ENCODE measurements around the gene AQP5.

AQP5 gene

DNA sequence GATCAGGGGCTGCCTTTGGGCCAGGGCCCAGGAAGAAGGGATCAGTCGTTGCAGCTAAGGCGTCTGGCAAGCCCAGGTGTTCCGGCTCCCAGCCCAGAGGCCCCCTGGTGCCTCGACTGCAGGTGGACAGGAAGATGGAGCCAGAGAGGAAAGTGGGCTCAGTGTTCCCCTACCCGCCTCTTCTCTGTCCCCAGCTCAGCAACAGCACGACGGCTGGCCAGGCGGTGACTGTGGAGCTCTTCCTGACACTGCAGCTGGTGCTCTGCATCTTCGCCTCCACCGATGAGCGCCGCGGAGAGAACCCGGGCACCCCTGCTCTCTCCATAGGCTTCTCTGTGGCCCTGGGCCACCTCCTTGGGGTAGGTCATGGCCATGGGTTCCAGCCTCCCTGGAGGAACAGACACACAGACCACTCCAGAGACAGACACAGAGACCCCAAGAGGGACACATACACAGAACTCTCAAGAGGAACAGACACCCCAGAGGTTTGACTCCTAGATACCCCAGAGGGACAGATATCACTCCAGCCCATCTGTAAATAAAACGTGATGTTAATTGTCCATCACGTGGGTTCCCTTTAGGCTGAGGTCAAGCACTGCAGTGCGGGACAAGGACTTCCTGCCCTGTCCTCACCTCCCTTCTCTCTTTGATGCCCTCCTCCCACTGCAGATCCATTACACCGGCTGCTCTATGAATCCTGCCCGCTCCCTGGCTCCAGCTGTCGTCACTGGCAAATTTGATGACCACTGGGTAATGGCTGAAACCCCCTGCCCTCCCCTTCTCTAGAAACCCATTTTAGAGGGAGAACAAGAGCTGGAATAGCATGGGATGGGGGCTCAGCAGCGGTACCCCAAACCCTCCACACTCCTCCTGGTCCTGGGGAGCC, 7.5 kb upstream of the AQP5 start:
- Histone ChIP-seq H3K9me3 (ENCODE audit: control insufficient read depth, low read depth, low read length) (no peaks in the 10 kb centered on the region), H3K36me3 (ENCODE audit: control insufficient read depth, low read depth, low read length) (no peaks in the 10 kb centered on the region), H3K4me1 (ENCODE audit: control insufficient read depth, low read depth, low read length) (peaks cover 2% of the 10 kb centered on the region), H3K27ac (ENCODE audit: low read length) (no peak overlapping the region), H3K27me3 (ENCODE audit: control insufficient read depth, insufficient read depth, low read length) (peaks cover 13% of the 10 kb centered on the region), H3K9ac (ENCODE audit: low read length) (no peak overlapping the region), H3K4me3 (ENCODE audit: low read length) (no peak overlapping the region)

DNA sequence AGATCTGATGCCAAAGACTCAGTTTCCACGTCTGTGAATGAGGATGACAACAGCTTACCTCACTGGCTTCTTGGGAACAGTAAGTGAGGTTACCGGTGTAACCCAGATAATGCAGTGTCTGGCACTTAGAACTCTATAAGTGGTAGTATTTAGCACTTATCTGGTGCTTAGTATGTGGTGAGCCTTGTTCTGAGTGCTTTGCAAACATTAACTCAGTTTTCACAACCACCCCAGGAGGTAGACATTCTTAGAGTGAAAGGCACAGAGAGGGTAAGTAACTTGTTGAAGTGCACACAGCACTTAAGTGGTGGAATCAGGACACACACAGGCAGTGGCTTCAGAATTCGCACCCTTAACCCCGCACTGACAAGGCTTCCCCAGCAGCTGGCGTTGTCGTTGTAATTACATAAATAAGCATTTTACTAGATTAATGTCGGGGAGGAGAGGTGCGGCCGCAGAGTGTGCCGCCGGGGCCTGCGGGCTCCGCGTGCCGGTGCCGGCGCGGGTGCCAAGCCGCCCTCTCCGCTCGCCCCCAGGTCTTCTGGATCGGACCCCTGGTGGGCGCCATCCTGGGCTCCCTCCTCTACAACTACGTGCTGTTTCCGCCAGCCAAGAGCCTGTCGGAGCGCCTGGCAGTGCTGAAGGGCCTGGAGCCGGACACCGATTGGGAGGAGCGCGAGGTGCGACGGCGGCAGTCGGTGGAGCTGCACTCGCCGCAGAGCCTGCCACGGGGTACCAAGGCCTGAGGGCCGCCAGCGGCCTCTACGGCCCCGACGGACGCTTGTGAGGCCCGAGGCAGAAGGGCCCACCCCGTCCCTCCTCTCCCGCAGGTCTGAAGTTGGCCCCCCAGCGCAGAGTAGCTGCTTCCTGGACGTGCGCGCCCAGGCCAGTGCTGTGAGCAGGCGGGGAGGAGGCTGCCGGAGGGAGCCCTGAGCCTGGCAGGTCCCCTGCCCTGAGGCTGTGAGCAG, 6.5 kb upstream of the AQP5 start:
- Histone ChIP-seq H3K36me3 (ENCODE audit: control insufficient read depth, low read depth, low read length) (no peaks in the 10 kb centered on the region), H3K9me3 (ENCODE audit: control insufficient read depth, low read depth, low read length) (no peaks in the 10 kb centered on the region), H3K27ac (ENCODE audit: low read length) (no peak overlapping the region), H3K4me1 (ENCODE audit: control insufficient read depth, low read depth, low read length) (peaks cover 12% of the 10 kb centered on the region), H3K9ac (ENCODE audit: low read length) (no peak overlapping the region), H3K27me3 (ENCODE audit: control insufficient read depth, insufficient read depth, low read length) (peaks cover 22% of the 10 kb centered on the region), H3K4me3 (ENCODE audit: low read length) (no peak overlapping the region)

DNA sequence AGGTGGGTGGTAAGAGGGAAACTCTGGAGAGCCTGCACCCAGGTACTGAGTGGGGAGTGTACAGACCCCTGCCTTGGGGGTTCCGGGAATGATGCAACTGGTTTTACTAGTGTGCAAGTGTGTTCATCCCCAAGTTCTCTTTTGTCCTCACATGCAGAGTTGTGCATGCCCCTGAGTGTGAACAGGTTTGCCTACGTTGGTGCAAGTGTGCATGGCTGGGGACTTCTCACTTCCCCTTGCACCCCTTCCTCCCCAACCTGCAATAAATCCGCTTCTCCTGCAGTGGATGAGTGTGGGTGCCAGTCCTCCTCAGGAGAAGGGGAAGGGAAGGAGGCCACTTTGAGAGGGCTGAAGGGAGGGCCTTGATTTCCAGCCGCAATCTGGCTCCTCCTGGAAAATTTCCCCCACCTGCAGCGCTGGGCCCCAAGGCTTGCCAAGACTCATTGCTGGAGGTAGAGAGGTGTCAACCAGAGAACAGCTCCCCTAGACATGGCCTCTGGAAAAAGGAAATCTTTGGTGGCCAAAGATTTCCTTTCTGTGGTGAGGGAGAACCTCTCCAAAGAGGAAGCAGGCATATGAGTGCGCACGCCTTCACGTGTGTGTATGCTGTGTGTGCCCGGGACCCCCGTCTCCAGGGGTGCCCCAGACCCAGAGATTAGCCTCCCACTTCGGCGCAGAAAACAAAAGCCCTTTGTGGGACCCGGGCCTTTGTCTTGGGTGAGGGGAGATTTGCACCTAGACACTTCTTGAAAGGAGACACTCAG, 5.6 kb upstream of the AQP5 start:
- Histone ChIP-seq H3K36me3 (ENCODE audit: control insufficient read depth, low read depth, low read length) (no peaks in the 10 kb centered on the region), H3K9ac (ENCODE audit: low read length) (no peak overlapping the region), H3K4me1 (ENCODE audit: control insufficient read depth, low read depth, low read length) (peaks cover 17% of the 10 kb centered on the region), H3K27ac (ENCODE audit: low read length) (no peak overlapping the region), H3K4me3 (ENCODE audit: low read length) (no peak overlapping the region), H3K27me3 (ENCODE audit: control insufficient read depth, insufficient read depth, low read length) (peaks cover 31% of the 10 kb centered on the region), H3K9me3 (ENCODE audit: control insufficient read depth, low read depth, low read length) (no peaks in the 10 kb centered on the region)

DNA sequence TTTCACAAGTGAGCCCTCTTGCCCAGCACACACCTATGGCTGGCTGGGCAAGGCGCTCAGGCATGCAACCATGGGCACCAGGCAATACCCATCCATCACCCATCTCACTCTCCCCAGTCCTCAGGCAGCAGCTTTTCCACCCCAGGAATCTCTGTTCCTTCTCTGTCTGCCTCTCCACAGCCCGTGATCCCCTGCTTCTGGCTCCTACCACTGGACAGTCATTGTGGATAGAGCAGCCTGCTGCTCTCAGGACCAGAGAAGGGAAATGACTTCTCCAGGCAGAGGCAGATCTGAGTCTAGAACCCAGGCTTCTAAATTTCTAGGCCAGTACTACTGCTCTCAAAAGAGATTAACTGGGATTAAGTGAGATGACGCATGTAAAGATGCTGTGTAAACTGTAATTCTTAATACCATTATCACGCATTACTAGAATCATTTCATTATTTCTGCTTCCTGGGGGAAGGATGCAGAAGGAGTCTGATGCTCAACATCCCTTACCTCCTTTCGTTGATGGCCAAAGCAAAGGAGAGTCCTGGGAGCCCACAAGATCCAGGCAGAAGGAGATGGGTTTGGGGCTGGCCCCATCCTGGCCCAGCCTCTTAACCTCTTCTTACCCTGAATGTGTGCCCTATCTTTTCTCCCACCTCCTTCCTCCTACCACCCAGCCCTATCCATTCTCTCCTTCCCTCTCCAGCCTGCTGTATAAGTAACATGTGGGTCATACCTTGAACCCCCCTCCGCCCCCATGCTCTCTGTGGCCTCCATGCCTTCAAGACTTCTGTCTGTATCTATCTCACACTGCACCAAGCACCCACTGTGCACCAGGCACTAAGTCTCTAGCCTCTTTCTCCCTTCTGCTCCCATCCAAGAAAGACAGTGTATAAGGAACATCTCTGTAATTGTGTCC, 4.8 kb upstream of the AQP5 start:
- H3K27ac ChIP-seq (ENCODE audit: low read length): no peak overlapping the region
- H3K4me1 ChIP-seq (ENCODE audit: control insufficient read depth, low read depth, low read length): peaks cover 17% of the 10 kb centered on the region
- peaks cover 36% of the 10 kb centered on the region for H3K27me3 ChIP-seq (ENCODE audit: control insufficient read depth, insufficient read depth, low read length)
- H3K36me3 ChIP-seq (ENCODE audit: control insufficient read depth, low read depth, low read length): no peaks in the 10 kb centered on the region
- H3K4me3 ChIP-seq (ENCODE audit: low read length): no peak overlapping the region
- H3K9me3 ChIP-seq (ENCODE audit: control insufficient read depth, low read depth, low read length): no peaks in the 10 kb centered on the region
- H3K9ac ChIP-seq (ENCODE audit: low read length): no peak overlapping the region

DNA sequence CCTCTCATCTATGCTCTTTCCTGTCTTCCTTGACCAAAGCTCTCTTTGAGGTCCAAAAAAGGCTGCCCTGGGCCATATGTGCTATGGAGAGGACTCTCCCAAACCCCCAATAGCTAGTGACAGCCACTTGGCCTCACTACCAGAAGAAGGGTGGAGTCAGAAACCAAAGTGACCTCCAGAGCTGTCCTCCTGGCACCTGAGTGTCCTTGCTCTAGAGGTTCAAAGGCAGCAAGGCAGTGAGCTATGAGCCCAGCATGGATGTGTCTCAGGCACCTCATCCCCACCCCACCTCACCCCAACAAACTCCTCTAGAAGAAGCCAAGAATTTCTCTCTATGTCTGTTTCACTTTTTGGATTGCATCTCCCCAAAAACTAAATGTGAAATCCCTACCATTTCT, 4.1 kb upstream of the AQP5 start:
- Histone ChIP-seq H3K9ac (ENCODE audit: low read length) (no peak overlapping the region), H3K27ac (ENCODE audit: low read length) (no peak overlapping the region), H3K9me3 (ENCODE audit: control insufficient read depth, low read depth, low read length) (no peaks in the 10 kb centered on the region), H3K27me3 (ENCODE audit: control insufficient read depth, insufficient read depth, low read length) (peaks cover 42% of the 10 kb centered on the region), H3K36me3 (ENCODE audit: control insufficient read depth, low read depth, low read length) (no peaks in the 10 kb centered on the region), H3K4me1 (ENCODE audit: control insufficient read depth, low read depth, low read length) (peaks cover 17% of the 10 kb centered on the region), H3K4me3 (ENCODE audit: low read length) (no peak overlapping the region)

DNA sequence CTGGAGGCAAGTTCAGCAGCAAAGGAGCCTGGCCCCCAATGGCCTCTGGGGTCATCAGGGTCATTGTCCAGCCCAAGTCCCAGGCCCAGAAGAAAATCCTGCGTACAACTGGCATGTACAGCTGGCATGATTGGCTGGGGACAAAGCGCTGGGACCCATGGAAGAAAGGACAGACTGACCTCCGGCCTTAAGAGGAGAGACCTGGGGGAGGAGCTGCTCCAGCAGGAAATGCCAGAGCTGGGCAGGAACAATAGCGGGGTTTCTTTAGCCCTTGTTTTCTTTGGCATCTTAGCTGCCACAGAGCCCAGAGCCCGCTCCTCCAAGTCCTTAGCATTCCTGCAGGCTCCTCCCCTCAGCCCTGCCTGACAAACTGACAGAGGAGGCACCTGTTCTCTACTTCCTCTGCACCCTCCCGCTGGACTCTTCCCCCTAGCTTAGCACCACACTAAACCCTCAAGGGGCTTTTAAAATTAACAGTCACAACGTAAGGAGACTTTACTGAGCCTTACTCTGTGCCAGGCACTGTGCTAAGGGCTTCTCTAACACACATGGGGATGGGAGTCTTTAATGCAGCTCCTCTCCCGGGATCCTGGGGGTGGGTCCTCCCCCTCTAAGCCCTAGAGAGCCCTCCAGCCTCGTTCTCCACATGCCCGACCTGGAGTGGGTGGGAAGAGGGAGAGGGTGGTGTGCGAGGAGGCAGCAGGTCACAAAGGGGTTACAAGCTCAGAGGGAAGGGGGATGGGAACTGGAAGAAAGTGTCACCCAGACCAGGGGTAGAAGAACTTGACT, 1.8 kb upstream of the AQP5 start:
- H3K27ac ChIP-seq (ENCODE audit: low read length): no peak overlapping the region
- no peak overlapping the region for H3K4me3 ChIP-seq (ENCODE audit: low read length)
- no peaks in the 10 kb centered on the region for H3K9me3 ChIP-seq (ENCODE audit: control insufficient read depth, low read depth, low read length)
- peaks cover 57% of the 10 kb centered on the region for H3K27me3 ChIP-seq (ENCODE audit: control insufficient read depth, insufficient read depth, low read length)
- H3K36me3 ChIP-seq (ENCODE audit: control insufficient read depth, low read depth, low read length): no peaks in the 10 kb centered on the region
- peaks cover 17% of the 10 kb centered on the region for H3K4me1 ChIP-seq (ENCODE audit: control insufficient read depth, low read depth, low read length)
- H3K9ac ChIP-seq (ENCODE audit: low read length): no peak overlapping the region

DNA sequence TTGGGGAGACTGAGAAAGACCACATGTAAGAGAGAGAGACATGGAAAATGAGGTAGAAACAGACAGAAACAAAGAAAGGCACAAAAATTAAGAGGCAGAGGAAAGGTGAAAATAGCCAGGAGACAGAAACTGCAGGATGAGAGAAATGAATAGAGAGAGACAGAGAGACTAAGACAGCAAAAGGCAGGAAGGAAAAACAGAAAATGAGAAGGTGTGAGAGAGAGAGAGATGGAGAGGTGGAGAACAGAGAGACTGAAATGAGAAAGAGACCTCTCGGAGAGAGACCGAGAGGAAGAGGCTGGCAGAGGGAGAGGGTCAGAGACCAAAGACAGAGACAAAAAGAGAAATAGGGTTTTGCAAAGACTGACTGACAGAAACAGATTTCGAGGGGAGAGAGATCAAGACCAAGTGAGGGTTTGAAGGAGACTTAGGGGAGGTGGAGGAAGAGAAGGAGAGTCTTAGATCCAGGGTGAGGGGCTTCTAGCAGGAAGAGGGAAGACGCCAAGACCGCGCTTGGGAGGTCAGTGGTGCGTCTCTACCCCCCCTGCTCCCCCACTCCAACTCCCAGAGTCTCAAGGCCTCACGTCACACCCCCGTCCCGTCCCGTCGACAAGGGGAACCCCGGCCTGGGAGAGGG, 1.1 kb upstream of the AQP5 start:
- H3K4me1 ChIP-seq (ENCODE audit: control insufficient read depth, low read depth, low read length): peaks cover 17% of the 10 kb centered on the region
- H3K27me3 ChIP-seq (ENCODE audit: control insufficient read depth, insufficient read depth, low read length): peaks cover 56% of the 10 kb centered on the region
- H3K4me3 ChIP-seq (ENCODE audit: low read length): peak overlapping the region; percentile 42
- H3K36me3 ChIP-seq (ENCODE audit: control insufficient read depth, low read depth, low read length): no peaks in the 10 kb centered on the region
- H3K9me3 ChIP-seq (ENCODE audit: control insufficient read depth, low read depth, low read length): no peaks in the 10 kb centered on the region
- no peak overlapping the region for H3K9ac ChIP-seq (ENCODE audit: low read length)
- H3K27ac ChIP-seq (ENCODE audit: low read length): no peak overlapping the region

DNA sequence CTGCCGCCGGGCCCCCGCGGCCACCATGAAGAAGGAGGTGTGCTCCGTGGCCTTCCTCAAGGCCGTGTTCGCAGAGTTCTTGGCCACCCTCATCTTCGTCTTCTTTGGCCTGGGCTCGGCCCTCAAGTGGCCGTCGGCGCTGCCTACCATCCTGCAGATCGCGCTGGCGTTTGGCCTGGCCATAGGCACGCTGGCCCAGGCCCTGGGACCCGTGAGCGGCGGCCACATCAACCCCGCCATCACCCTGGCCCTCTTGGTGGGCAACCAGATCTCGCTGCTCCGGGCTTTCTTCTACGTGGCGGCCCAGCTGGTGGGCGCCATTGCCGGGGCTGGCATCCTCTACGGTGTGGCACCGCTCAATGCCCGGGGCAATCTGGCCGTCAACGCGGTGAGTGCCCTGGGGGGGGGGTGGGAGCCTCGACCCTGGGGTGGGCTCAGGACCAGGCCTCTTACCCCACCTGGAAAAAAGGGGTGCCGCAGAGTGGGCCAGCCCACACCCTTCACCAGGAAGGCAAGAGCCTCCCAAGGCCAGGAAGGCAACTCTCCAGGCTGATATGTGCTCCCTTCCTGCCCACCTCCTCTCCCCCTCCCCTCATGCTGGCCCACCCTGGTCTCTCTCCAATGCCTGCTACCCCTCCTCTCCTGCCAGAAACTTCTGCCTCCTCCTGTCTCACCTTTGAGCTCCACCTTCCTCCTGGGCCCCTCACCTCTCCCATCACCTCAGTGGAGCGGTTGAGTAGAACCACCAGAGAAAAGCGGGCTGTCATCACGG, 507 bp downstream of the AQP5 start:
- Histone ChIP-seq H3K36me3 (ENCODE audit: control insufficient read depth, low read depth, low read length) (no peaks in the 10 kb centered on the region), H3K9me3 (ENCODE audit: control insufficient read depth, low read depth, low read length) (no peaks in the 10 kb centered on the region), H3K27ac (ENCODE audit: low read length) (no peak overlapping the region), H3K4me1 (ENCODE audit: control insufficient read depth, low read depth, low read length) (peaks cover 17% of the 10 kb centered on the region), H3K4me3 (ENCODE audit: low read length) (no peak overlapping the region), H3K9ac (ENCODE audit: low read length) (no peak overlapping the region), H3K27me3 (ENCODE audit: control insufficient read depth, insufficient read depth, low read length) (peaks cover 56% of the 10 kb centered on the region)

DNA sequence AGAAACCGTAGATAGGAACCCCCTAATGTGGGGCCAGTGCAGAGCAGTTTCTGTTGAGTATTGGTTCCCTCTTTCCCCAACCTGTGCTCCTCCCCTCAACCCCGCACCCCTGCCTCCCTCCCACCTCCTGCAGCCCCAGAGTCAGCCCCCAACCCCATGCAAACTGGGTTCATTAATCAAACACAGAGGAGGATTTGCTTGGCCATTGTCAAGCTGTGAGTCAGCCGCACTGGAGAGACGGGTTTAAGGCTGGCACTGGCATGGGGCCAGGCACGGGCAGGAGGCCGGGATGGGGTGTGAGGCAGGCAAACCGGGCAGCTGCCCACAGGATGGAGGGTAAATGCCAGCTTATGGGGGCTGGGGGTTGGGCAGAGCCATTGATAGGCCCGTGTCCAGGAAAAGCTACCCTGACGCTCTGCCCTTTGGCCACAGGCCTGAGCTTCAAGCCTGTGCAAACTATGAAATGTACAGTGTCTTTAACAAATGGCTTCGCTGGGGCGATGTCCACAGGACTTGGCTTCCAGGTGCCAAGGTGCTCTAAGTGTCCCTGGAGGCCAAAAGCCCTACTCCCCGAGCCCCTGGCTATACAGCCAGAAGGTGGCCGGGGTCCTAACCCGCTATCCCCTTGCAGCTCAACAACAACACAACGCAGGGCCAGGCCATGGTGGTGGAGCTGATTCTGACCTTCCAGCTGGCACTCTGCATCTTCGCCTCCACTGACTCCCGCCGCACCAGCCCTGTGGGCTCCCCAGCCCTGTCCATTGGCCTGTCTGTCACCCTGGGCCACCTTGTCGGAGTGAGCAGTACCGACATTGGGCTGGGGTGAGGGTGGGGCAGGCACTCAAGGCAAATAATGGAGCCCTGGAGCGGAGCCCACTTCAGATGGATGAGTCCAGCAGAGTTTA, 1.4 kb downstream of the AQP5 start:
- Histone ChIP-seq H3K27ac (ENCODE audit: low read length) (no peak overlapping the region), H3K4me1 (ENCODE audit: control insufficient read depth, low read depth, low read length) (peaks cover 17% of the 10 kb centered on the region), H3K27me3 (ENCODE audit: control insufficient read depth, insufficient read depth, low read length) (peaks cover 62% of the 10 kb centered on the region), H3K9ac (ENCODE audit: low read length) (no peak overlapping the region), H3K9me3 (ENCODE audit: control insufficient read depth, low read depth, low read length) (no peaks in the 10 kb centered on the region), H3K36me3 (ENCODE audit: control insufficient read depth, low read depth, low read length) (no peaks in the 10 kb centered on the region), H3K4me3 (ENCODE audit: low read length) (no peak overlapping the region)

Measured in iPS-18a (cell line).